ENCODE data around the gene CYBA.
A peak's percentile ranks its signal among the peaks of the same experiment; 100 is the strongest.

CYBA gene

GRCh38 chr16:88629835-88630234, 21.0 kb downstream of the CYBA start:
- Mint-ChIP-seq H3K27ac (no peak overlapping the region), H3K4me1 (ENCODE audit: low read depth) (no peaks in the 10 kb centered on the region), H3K27me3 (ENCODE audit: low read depth) (no peaks in the 10 kb centered on the region), H3K9me3 (no peaks in the 10 kb centered on the region), H3K4me3 (no peak overlapping the region), H3K36me3 (ENCODE audit: low read depth) (peaks cover 32% of the 10 kb centered on the region)
- no peak for DNase-seq (ENCODE audit: low spot score)

DNA sequence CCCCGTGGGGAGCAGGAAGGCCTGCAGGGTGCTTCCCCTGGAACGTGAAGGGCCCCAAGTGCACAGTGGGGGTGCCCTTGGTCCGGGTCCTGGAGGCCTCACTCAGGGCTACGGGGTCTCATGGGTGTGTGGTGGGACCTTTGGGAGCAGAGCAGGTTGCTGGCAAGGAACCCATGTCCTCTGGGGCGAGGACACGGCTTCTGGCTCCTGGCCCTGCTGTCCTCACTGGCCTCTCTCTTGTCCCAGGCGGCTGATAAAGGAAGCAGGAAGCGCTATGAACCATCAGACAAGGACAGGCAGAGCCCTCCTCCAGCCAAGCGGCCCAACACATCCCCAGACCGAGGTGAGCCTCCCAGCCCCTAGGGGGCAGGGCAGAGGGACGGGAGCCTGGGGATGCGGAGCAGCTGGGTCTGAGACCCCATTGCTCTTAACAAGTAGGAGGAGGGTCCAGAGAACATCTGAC, 22.3 kb downstream of the CYBA start:
- no peak for DNase-seq (ENCODE audit: low spot score)
- no peaks in the 10 kb centered on the region for H3K9me3 Mint-ChIP-seq
- no peak overlapping the region for H3K27ac Mint-ChIP-seq
- no peaks in the 10 kb centered on the region for H3K4me1 Mint-ChIP-seq (ENCODE audit: low read depth)
- no peaks in the 10 kb centered on the region for H3K27me3 Mint-ChIP-seq (ENCODE audit: low read depth)
- no peak overlapping the region for H3K4me3 Mint-ChIP-seq
- H3K36me3 Mint-ChIP-seq (ENCODE audit: low read depth): peaks cover 40% of the 10 kb centered on the region

DNA sequence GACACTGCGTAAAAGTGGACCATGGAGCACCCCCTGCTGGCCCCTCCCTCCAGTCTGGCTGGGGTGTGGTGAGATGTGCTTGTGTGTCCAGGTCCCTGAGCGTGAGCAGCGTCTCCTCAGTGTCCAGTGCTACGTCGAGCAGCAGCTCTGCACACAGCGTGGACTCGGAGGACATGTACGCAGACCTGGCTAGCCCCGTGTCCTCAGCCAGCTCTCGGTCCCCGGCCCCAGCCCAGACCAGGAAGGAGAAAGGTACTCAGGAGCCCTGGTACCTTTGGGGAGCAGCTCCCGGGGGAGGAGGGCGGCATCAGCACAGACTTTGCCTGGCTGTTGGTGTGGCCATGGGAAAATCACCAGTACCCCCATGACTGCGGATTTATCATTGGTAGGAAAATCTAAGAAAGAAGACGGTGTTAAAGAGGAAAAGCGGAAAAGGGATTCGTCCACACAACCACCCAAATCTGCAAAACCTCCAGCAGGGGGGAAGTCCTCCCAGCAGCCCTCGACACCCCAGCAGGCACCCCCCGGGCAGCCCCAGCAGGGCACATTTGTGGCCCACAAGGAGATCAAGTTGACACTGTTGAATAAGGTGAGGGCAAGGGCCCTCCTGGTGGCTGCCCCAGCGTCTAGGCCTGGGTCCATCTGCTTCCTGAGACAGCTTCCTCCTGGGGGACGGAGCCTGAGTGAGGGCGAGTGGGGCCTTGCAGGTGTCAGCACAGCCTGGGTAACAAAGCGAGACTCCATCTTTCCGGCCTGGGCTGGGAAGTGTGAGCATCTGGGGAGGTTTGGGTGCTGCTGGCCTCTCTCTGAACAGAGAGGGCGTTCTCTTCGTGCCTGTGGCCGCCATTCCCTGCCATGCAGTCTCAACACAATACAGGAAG, 23.1 kb downstream of the CYBA start:
- Mint-ChIP-seq H3K4me1 (ENCODE audit: low read depth) (no peaks in the 10 kb centered on the region), H3K36me3 (ENCODE audit: low read depth) (peaks cover 47% of the 10 kb centered on the region), H3K27me3 (ENCODE audit: low read depth) (no peaks in the 10 kb centered on the region), H3K4me3 (no peak overlapping the region), H3K9me3 (no peaks in the 10 kb centered on the region), H3K27ac (no peak overlapping the region)
- DNase-seq (ENCODE audit: low spot score): no peak

DNA sequence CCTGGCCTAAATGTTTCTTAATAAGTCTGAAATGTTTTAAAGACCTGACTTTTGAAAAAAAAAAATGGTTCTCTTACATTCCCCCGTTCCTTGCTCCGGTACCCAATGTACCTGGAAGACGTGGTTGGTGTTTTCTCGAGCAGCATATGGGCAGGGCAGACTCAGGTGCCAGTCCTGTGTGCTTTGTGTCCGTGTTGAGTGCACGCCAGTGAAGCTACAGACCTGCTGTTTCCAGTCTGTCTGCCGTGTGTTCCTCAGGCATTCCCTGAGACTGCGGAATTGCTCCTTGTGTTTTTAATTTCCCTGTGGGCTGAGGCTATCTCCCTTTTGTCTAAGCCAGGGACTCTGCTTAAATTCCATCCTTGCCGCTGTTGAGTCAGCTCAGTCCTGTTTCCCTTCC, 24.2 kb downstream of the CYBA start:
- Mint-ChIP-seq H3K4me3 (no peak overlapping the region), H3K9me3 (no peaks in the 10 kb centered on the region), H3K27ac (no peak overlapping the region), H3K36me3 (ENCODE audit: low read depth) (peaks cover 43% of the 10 kb centered on the region), H3K27me3 (ENCODE audit: low read depth) (no peaks in the 10 kb centered on the region), H3K4me1 (ENCODE audit: low read depth) (no peaks in the 10 kb centered on the region)
- no peak for DNase-seq (ENCODE audit: low spot score)

- Mint-ChIP-seq H3K9me3 (no peaks in the 10 kb centered on the region), H3K4me3 (no peak overlapping the region), H3K4me1 (ENCODE audit: low read depth) (peaks cover 4% of the 10 kb centered on the region), H3K36me3 (ENCODE audit: low read depth) (peaks cover 35% of the 10 kb centered on the region), H3K27me3 (ENCODE audit: low read depth) (no peaks in the 10 kb centered on the region), H3K27ac (no peak overlapping the region)
- DNase-seq (ENCODE audit: low spot score): no peak
These were observed 25.8 kb downstream of the CYBA start for GRCh38 chr16:88624977-88625576.

GRCh38 chr16:88624481-88624880, 26.4 kb downstream of the CYBA start:
- Mint-ChIP-seq H3K27me3 (ENCODE audit: low read depth) (no peaks in the 10 kb centered on the region), H3K9me3 (no peaks in the 10 kb centered on the region), H3K27ac (no peak overlapping the region), H3K4me3 (no peak overlapping the region), H3K36me3 (ENCODE audit: low read depth) (peaks cover 35% of the 10 kb centered on the region), H3K4me1 (ENCODE audit: low read depth) (peaks cover 10% of the 10 kb centered on the region)
- no peak for DNase-seq (ENCODE audit: low spot score)

DNA sequence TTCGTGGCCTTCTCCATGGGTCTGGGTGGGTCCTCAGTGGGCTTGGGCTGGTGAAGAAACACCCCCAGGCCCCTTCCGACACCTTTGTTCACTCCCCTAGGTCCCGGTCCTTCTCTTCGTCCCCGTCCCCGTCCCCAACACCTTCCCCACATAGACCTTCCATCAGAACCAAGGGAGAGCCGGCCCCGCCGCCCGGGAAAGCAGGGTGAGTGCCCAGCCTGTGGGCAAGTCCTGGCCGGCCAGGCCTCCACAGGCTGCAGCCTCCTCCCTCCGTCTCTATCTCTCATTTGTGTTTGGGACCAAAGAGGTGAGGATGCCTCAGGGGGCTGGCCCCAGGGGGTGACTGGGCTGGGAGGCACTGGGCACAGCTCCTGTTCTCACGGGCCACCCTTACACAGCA, 27.0 kb downstream of the CYBA start:
- Mint-ChIP-seq H3K4me3 (no peak overlapping the region), H3K9me3 (no peaks in the 10 kb centered on the region), H3K27ac (no peak overlapping the region), H3K36me3 (ENCODE audit: low read depth) (peaks cover 35% of the 10 kb centered on the region), H3K4me1 (ENCODE audit: low read depth) (peaks cover 16% of the 10 kb centered on the region), H3K27me3 (ENCODE audit: low read depth) (no peaks in the 10 kb centered on the region)
- DNase-seq (ENCODE audit: low spot score): no peak

DNA sequence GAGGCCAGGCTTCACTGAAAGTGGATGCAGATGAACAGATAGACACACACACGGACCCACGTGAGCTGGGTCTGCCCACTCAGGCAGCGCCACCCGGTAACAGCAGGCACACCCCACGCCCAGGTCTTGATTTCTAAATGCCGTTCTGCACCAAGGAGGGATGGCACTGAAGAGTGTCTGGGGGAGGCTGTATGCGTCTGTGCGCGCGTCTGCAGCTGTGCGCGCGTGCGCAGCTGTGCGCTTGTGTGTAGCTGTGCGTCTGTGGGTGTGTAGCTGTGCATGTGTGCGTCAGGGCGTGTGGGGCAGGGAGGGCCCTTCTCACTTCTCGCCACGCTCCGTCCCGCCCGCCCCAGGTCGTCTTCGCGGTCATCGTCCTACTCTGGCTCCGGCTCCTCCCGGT, 28.0 kb downstream of the CYBA start:
- Mint-ChIP-seq H3K4me3 (no peak overlapping the region), H3K27me3 (ENCODE audit: low read depth) (no peaks in the 10 kb centered on the region)

GRCh38 chr16:88622125-88622524, 28.7 kb downstream of the CYBA start:
- DNase-seq (ENCODE audit: low spot score): no peak
- Mint-ChIP-seq H3K27me3 (ENCODE audit: low read depth) (no peaks in the 10 kb centered on the region), H3K27ac (no peak overlapping the region), H3K9me3 (no peaks in the 10 kb centered on the region), H3K36me3 (ENCODE audit: low read depth) (peaks cover 31% of the 10 kb centered on the region), H3K4me3 (no peak overlapping the region), H3K4me1 (ENCODE audit: low read depth) (peaks cover 17% of the 10 kb centered on the region)

More for the DNA sequence above, 28.0 kb downstream of the CYBA start:
- no peak for DNase-seq (ENCODE audit: low spot score)
- Mint-ChIP-seq H3K4me1 (ENCODE audit: low read depth) (peaks cover 17% of the 10 kb centered on the region), H3K9me3 (no peaks in the 10 kb centered on the region), H3K27ac (no peak overlapping the region), H3K36me3 (ENCODE audit: low read depth) (peaks cover 37% of the 10 kb centered on the region)

DNA sequence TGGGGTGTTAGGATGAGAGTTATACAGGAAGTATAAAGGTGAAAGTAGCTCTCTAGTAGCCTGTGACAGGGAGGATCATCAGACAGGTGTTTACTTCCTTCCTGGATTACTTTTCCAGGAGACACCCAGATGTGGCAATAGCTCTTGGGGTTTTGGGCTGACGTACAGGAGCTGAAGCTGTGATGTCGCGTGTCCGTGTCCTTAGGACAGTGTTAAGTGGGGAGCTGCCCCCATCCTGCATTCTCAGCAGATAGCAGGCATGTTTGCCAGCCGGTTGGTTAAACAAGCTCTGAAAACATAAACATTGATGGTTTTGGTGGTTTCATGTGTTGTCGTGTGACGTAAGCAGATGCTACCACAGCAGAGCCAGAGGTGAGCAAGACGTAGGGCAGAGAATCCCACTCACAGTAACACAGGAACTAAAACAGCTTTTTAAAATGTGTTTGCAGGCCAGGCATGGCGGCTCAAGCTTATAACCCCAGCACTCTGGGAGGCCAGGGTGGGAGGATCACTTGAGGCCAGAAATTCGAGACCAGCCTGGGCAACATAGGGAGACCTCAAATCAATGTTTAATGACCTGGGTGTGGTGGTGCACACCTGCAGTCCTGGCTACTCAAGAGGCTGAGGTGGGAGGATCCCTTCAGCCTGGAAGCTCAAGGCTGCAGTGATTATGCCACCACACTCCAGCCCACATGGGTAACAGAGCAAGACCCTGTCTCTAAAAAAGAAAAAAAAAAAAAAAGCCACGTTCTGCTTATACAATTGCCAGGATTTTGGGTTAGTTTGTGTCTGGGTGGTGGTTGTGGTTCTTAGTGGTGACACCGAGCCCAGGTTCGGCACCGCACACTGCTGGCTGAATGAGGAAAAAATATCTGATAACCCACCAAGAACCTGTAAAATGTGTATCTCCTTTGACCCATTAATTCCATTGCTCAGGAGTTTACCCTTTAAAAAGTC, 30.7 kb downstream of the CYBA start:
- DNase-seq (ENCODE audit: low spot score): peak; percentile 28
- Mint-ChIP-seq H3K36me3 (ENCODE audit: low read depth) (peaks cover 20% of the 10 kb centered on the region), H3K4me3 (peak overlapping the region; percentile 21), H3K4me1 (ENCODE audit: low read depth) (peaks cover 19% of the 10 kb centered on the region), H3K9me3 (no peaks in the 10 kb centered on the region), H3K27me3 (ENCODE audit: low read depth) (no peaks in the 10 kb centered on the region), H3K27ac (peak overlapping the region; percentile 85)

DNA sequence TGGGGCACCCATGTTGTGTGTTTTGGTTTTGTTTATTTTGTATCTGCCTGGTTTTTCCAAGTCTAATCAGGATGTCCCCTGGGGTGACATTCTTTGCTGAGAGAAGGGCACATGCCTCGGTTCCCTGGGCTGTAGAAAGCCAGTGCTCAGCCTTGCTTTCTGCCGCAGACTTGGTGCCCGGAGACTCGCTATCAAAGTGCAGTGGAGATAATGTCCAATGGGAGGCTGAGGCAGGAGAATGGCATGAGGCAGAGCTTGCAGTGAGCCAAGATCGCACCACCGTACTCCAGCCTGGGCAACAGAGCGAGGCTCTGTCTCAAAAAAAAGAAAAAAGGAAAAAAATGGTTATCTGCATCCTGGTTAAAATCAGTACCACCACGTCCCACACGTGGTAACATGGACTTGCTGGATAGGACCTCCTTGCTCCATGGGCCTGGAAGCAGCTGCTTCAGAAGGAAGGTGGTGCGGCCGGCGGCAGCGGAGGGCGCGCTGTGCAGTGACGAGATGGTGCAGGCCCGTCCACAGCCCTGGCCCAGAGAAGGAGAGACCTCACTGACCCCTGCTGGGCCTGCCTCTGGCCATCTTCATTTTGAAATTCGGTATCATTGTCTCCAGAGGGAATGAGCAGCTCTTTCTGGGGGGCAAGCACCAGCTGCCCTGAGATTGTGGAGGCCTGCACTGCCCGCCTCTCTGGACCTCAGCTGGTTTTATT, 31.7 kb downstream of the CYBA start:
- H3K4me3 Mint-ChIP-seq: no peak overlapping the region
- no peaks in the 10 kb centered on the region for H3K9me3 Mint-ChIP-seq
- H3K36me3 Mint-ChIP-seq (ENCODE audit: low read depth): peaks cover 17% of the 10 kb centered on the region
- peak overlapping the region; percentile 85 for H3K27ac Mint-ChIP-seq
- H3K4me1 Mint-ChIP-seq (ENCODE audit: low read depth): peaks cover 19% of the 10 kb centered on the region
- H3K27me3 Mint-ChIP-seq (ENCODE audit: low read depth): no peaks in the 10 kb centered on the region
- DNase-seq (ENCODE audit: low spot score): no peak

DNA sequence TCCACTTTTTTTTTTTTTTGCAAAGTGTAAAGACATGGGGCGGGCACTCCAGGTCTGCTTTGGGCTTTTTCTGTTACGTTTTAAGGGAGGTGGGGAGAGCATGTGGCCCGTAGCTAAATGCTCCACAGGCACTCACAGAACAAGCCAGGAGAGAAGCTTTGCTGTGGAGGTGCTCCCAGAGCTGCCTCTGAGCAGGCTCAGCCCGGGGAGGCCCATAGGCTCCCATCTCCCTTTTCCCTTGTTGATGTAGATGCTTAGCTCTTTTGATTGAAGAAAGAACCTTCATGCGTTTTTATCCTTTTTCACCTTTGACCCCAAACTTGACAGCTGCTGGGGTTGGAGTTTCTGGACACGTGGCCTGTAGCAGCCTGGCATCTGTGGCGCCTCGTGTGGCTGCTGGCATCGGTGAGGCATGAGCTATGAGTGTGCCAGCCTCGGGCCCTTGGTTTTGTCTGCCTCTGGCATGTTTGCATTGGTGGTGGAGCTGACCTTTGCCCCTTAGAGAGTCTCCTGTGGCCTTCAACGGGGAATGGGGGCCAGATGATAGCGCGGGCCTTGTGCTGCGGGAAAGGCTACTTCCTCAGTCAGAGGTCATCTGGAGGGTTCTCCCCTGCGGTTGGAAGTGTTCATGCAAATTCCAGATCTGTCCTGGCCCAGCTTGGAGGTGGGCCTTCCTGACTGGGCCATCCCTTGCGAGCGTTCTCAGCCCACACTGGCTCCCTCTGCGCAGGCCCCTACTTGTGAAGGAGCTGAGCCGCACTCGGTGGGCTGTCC, 32.5 kb downstream of the CYBA start:
- no peak overlapping the region for H3K4me3 Mint-ChIP-seq
- no peak for DNase-seq (ENCODE audit: low spot score)
- no peaks in the 10 kb centered on the region for H3K9me3 Mint-ChIP-seq
- peak overlapping the region; percentile 49 for H3K27ac Mint-ChIP-seq
- peaks cover 19% of the 10 kb centered on the region for H3K4me1 Mint-ChIP-seq (ENCODE audit: low read depth)
- peaks cover 14% of the 10 kb centered on the region for H3K36me3 Mint-ChIP-seq (ENCODE audit: low read depth)
- H3K27me3 Mint-ChIP-seq (ENCODE audit: low read depth): no peaks in the 10 kb centered on the region
